Neutrophil (primary cell): ENCODE results near the gene MGAT4A.

ENCODE experiments used
- H3K27ac ChIP-seq: fragments of 200-600 bp; sonication (generic); 2 replicates; pipeline ENCODE4 v1.5.1; 2016; ENCODE audit warnings: mild to moderate bottlenecking, moderate library complexity
- H3K27me3 ChIP-seq: fragments of 200-600 bp; sonication (generic); 2 replicates; pipeline ENCODE4 v1.6.0; 2016; ENCODE audit warnings: mild to moderate bottlenecking
- H3K36me3 ChIP-seq: fragments of 200-600 bp; sonication (generic); 2 replicates; pipeline ENCODE4 v1.5.1; 2017
- H3K4me1 ChIP-seq, 2 experiments: fragments of 200-600 bp in 1 of 2; sonication (generic) in 1 of 2; 1 replicate in 1 of 2; 2 replicates in 1 of 2; pipeline versions ENCODE4 v1.5.1 to v1.6.1; 2013 to 2016; ENCODE audit warnings: low read depth in 1 of 2, low read length in 1 of 2, mild to moderate bottlenecking in 1 of 2, moderate library complexity in 1 of 2; ENCODE audit not compliant: control insufficient read depth in 1 of 2, insufficient read depth in 1 of 2
- H3K4me3 ChIP-seq, 2 experiments: fragments of 200-600 bp in 1 of 2; sonication (generic) in 1 of 2; 1 replicate in 1 of 2; 2 replicates in 1 of 2; pipeline ENCODE4 v1.5.1; 2013 to 2016; ENCODE audit warnings: low read depth in 1 of 2, low read length in 1 of 2, mild to moderate bottlenecking in 1 of 2, moderate library complexity in 1 of 2
- H3K9me3 ChIP-seq: fragments of 200-600 bp; sonication (generic); 2 replicates; pipeline ENCODE4 v1.5.1; 2016
- TF ChIP-seq, protein P1 (sequence below): fragments of 200-600 bp; sonication (generic); IDR thresholded peaks from 2 replicates; pipeline ENCODE4 v1.5.1; 2016; ENCODE audit warnings: antibody characterized with exemption

The MGAT4A gene

DNA sequence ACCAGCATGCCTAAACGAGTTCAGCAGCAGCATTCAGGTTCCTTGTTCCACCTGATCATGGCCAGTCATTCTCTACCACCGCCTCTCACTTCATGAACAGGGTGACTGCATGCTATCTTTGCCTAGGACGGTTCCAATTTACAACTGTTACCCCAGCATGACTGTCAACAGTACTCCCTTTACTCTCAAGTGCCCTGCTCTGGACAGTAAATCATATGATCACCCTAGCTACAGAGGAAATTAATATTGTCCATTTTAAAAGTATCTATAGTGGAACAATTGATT, 25.7 kb downstream of the MGAT4A start:
- Histone ChIP-seq H3K36me3 (no peaks in the 10 kb centered on the region), H3K27ac (no peak overlapping the region), H3K4me1 (peaks cover 29 to 36% of the 10 kb centered on the region in 2 experiments), H3K9me3 (no peaks in the 10 kb centered on the region), H3K4me3 (no peak overlapping the region), H3K27me3 (no peaks in the 10 kb centered on the region)
- TF ChIP-seq, protein P1, sequence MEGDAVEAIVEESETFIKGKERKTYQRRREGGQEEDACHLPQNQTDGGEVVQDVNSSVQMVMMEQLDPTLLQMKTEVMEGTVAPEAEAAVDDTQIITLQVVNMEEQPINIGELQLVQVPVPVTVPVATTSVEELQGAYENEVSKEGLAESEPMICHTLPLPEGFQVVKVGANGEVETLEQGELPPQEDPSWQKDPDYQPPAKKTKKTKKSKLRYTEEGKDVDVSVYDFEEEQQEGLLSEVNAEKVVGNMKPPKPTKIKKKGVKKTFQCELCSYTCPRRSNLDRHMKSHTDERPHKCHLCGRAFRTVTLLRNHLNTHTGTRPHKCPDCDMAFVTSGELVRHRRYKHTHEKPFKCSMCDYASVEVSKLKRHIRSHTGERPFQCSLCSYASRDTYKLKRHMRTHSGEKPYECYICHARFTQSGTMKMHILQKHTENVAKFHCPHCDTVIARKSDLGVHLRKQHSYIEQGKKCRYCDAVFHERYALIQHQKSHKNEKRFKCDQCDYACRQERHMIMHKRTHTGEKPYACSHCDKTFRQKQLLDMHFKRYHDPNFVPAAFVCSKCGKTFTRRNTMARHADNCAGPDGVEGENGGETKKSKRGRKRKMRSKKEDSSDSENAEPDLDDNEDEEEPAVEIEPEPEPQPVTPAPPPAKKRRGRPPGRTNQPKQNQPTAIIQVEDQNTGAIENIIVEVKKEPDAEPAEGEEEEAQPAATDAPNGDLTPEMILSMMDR: no peak

DNA sequence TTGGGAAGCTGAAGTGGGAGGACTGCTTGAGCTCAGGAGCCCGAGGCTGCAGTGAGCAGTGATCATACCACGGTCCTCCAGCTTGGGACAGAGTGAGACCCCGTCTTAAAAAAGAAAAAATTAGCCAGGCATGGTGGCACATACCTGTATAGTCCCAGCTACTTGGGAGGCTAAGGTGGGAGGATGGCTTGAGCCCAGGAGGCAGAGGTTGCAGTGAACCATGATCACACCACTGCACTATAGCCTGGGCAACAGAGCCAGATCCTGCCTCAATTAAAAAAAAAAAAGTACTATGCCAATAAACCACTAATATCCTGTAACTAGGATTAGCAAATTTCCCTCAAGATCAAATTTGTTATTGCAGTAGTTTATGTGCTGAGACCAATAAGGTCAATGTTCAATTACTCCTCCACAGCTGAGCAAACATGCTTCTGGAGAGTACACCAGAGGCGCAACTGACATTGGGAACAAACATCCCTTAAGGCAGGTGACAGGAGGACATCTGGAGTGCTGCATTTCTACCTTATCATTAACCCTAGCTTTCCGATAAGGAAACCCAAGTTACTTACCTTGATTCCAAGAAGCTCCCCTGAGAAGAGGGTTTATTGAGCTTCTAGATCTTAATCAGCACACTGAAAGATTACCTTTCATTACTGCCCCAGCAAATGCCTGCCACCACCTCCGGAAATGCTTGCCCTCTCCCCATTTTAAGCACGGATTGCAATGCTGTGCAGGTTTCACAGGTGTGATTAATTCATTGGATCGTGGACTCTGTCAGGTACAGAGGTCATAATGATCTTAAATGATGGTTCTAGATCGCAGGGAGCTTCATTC, 26.2 kb downstream of the MGAT4A start:
- Histone ChIP-seq H3K27me3 (no peaks in the 10 kb centered on the region), H3K27ac (peak overlapping the region; percentile 71), H3K36me3 (no peaks in the 10 kb centered on the region), H3K4me1 (peaks cover 24 to 30% of the 10 kb centered on the region in 2 experiments), H3K9me3 (no peaks in the 10 kb centered on the region), H3K4me3 (no peak overlapping the region)
- TF ChIP-seq, protein P1: no peak

DNA sequence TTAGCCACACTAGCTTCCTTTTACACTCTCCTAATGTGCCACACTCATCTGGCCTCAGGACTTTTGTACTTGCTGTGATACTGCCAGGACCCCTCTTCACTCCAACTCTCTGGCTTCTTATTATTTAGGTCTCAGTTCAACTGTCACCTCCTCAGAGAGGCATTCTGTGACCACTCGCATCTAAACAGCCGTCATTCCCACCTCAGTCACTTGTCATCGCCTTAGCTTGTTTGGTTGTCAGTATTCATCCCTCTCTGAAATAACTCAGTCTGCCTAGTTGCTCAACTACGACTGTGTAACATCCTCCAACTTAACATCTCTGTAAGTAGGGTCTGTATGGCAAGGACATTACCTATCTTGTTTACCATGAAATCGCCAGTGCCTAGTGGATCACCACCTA, 27.2 kb downstream of the MGAT4A start:
- H3K4me3 ChIP-seq: no peak overlapping the region
- H3K27ac ChIP-seq: peak overlapping the region; percentile 71
- no peaks in the 10 kb centered on the region for H3K36me3 ChIP-seq
- no peaks in the 10 kb centered on the region for H3K27me3 ChIP-seq
- H3K4me1 ChIP-seq: peaks cover 21 to 26% of the 10 kb centered on the region in 2 experiments
- no peaks in the 10 kb centered on the region for H3K9me3 ChIP-seq
- TF ChIP-seq, protein P1: no peak

DNA sequence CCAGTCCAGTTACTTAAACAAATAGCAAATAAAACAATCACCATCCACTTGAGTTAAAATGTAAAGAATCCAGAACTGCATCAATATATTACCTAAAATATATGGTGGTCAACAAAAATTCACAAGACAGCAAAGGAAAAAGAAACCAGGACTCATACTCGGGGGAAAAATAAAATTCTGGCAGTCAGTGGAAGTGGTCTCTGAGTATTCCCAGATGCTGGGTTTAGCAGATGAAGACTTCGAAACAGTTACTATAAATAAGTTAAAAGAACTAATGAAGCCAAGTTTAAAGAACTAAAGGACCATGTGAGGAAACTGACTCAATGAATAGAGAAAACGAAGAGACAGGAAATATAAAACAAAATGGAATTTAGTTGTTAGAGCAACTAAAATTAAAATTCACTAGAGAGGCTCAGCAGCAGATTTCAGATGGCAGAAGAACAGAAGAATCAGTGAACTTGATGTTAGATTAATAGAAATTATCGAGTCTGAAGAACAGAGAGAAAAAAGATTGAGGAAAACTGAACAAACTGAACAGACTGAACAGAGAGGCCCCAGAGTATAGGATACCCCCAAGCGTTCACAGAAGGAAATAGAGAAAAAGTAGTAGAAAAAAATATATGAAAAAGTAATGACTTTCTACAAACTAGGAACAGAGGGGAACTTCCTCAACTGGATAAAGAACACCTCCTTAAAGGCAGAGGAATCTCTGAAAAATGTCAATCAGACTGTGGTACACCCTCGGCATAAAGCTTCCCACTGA, 27.9 kb downstream of the MGAT4A start:
- H3K27ac ChIP-seq: peak overlapping the region; percentile 71

DNA sequence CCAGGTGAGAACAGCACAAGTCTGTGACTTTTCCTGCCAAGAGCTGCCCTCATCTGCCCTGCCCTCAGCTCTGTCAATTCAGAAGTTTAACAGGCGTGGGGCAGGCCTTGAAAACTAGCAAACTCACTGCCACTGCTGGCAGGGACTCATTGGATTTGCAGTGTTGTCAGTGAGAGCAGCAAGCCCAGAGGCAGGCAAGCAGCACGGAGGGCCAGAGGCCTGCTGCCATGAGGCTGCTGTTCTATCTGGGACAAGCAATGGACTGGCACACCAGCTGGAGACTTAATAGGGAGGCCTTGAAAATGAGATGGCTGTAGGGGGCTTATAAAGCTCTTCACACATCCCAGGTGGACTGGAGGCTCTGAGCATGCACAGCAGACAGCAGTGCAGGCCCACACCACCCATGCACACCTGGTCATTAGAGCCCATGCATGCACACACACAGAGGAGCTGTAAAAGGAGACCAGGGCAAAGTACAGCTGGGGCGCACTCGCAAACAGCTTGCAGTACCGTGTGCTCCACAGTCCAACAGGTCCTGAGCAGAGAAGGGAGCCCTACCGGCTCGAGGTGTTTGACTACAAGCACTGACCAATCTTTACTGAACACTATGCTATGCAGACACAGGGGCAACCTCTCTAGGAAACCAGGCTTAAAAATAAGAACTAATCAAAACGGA, 28.7 kb downstream of the MGAT4A start:
- H3K27ac ChIP-seq: peak overlapping the region; percentile 71
- no peaks in the 10 kb centered on the region for H3K9me3 ChIP-seq
- H3K4me3 ChIP-seq: no peak overlapping the region
- H3K4me1 ChIP-seq: peaks cover 21 to 26% of the 10 kb centered on the region in 2 experiments
- no peaks in the 10 kb centered on the region for H3K27me3 ChIP-seq
- H3K36me3 ChIP-seq: no peaks in the 10 kb centered on the region
- TF ChIP-seq, protein P1: no peak

More for the DNA sequence above, 27.9 kb downstream of the MGAT4A start:
- TF ChIP-seq, protein P1: no peak
- Histone ChIP-seq H3K4me1 (peaks cover 21 to 26% of the 10 kb centered on the region in 2 experiments), H3K9me3 (no peaks in the 10 kb centered on the region), H3K36me3 (no peaks in the 10 kb centered on the region), H3K27me3 (no peaks in the 10 kb centered on the region), H3K4me3 (no peak overlapping the region)
